Measurements from ENCODE around the gene UBA52. TPM values are rescaled to one million over a fixed set of nuclear protein-coding genes. Genes with fewer than 3 reads are reported as not detected.

Gene UBA52
- total and polyA plus RNA-seq, 2 of the 13 experiments (the other 11 are each of a cell fraction or from before 2014, with no cell fraction given): 959 to 1,782 TPM

DNA sequence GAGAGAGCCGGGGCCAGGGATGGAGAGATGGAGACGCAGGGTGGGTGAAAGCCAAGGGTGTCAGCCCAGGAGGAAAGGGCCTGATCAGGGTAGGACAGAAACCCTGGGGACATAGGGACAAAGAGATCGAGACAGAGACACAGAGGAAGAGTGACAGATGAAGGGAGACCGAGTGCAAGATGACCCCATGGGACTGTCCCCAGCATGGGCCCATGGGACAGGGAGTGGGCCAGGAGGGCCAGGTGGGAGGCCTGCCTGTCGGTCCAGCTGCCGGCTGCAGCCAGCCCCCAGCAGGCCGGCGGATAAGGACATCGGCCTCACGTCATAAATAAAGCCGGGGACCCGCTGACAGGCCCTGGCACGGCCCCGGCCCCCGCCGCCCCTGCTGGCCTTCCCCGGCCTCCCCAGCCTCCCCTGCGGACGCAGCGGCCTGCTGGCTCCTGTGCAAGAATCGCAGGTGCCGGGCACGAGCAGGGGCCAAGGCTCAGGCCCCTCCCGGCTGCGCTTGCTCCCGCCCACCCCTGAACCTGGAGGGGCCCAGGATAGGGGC, 23.2 kb downstream of the UBA52 start:
- no peaks in the 10 kb centered on the region for H3K79me2 ChIP-seq (ENCODE audit: insufficient read depth, low read length)
- in situ Hi-C loops (cut with HindIII; ENCODE audit: extremely low pct_ligation_motif_present, low pct_unique_long_range_greater_than_20kb) (loop anchor here (5.0 kb wide), 1 partner anchor 82 kb away; no protein-coding TSS in a partner anchor), intact Hi-C loops (cut with micrococcal nuclease; ENCODE audit: unreplicated experiment) (no loop called here)
- POLR2A ChIA-PET: interaction anchor here (0.8 kb wide), 1 partner anchor 303 kb away, joined by 3 read pairs; no protein-coding TSS in a partner anchor
- CTCF ChIA-PET (ENCODE audit: low intra/inter-chr PET ratio, low total read pairs): no interaction called here
- H3K9me3 ChIP-seq (ENCODE audit: low read length): no peaks in the 10 kb centered on the region
- no peak overlapping the region for H3K4me2 ChIP-seq (ENCODE audit: low read depth, low read length)
- no peak for TF ChIP-seq ZNF660 (CRISPR knock-in tag; IDR thresholded peaks at IDR 0.05; ENCODE audit: borderline replicate concordance, low read depth)
- peak in 1 of 2 experiments; percentile 4; a peak in 1 of 4 replicates for TF ChIP-seq POLR2A (IDR thresholded peaks at IDR 0.05; ENCODE audit: insufficient read depth in 1 of 2, low read depth in 2 of 2, low read length in 2 of 2)
- TF ChIP-seq JUND (CRISPR knock-in tag; IDR thresholded peaks at IDR 0.05): no peak
- TF ChIP-seq CENPT (CRISPR knock-in tag; IDR thresholded peaks at IDR 0.05; ENCODE audit: low read depth): no peak
- TF ChIP-seq ZZZ3 (CRISPR knock-in tag; IDR thresholded peaks at IDR 0.05; ENCODE audit: borderline replicate concordance): no peak
- no peak for TF ChIP-seq HIVEP1 (CRISPR knock-in tag; IDR thresholded peaks at IDR 0.05)
- TF ChIP-seq, protein P1, sequence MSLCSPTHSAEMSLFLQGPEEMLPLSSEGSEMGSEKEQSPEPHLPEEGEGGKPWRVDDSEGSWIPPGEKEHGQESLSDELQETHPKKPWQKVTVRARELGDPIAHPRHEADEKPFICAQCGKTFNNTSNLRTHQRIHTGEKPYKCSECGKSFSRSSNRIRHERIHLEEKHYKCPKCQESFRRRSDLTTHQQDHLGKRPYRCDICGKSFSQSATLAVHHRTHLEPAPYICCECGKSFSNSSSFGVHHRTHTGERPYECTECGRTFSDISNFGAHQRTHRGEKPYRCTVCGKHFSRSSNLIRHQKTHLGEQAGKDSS (CRISPR knock-in tag; IDR thresholded peaks at IDR 0.05; ENCODE audit: borderline replicate concordance, low read depth): no peak
- TF ChIP-seq KMT2A (CRISPR knock-in tag; IDR thresholded peaks at IDR 0.05): no peak
- no peak for TF ChIP-seq NR2F2 (IDR thresholded peaks at IDR 0.05; ENCODE audit: borderline replicate concordance, low read depth)
- TF ChIP-seq AGO2 (optimal IDR thresholded peaks at IDR 0.05; ENCODE audit: low read depth, low read length): peak; percentile 52
- no peak for TF ChIP-seq RBM22 (optimal IDR thresholded peaks at IDR 0.05; ENCODE audit: low read length)
- FAIRE-seq (no peak), DNase-seq (ENCODE audit: low spot score) (no peak), ATAC-seq (no peak)
- no peaks in the 10 kb centered on the region for H3K27me3 ChIP-seq (ENCODE audit: control insufficient read depth in 1 of 2, insufficient read depth in 2 of 2, low read length in 2 of 2)
- no peak overlapping the region for H2AFZ ChIP-seq (ENCODE audit: low read length)
- H3K27ac ChIP-seq (ENCODE audit: extremely low read length, insufficient read depth, low read length): no peak overlapping the region
- no peak overlapping the region for H3K4me3 ChIP-seq (replicated peaks in 1 of 3; ENCODE audit: insufficient read depth in 1 of 3, low read depth in 2 of 3, low read length in 3 of 3)
- no TSS peak for BruUV-seq (replicated peaks)
- 94% methylated on average over 5 of the region's 26 CpGs for WGBS (ENCODE audit: low lambda C conversion rate)
- peaks cover 7% of the 10 kb centered on the region for H3K4me1 ChIP-seq (ENCODE audit: insufficient read depth, low read length)
- 0 out of 2 replicates have a peak, but pooled peaks cover 2% of the 10 kb centered on the region for H4K20me1 ChIP-seq (ENCODE audit: insufficient read depth, low read length)
- no peak overlapping the region for H3K9ac ChIP-seq (ENCODE audit: insufficient read depth, low read depth, low read length)
- H3K36me3 ChIP-seq (replicated peaks in 1 of 2; ENCODE audit: control insufficient read depth in 1 of 2, insufficient read depth in 2 of 2, low read length in 2 of 2): peaks cover 14 to 44% of the 10 kb centered on the region in 2 experiments; a peak in 4 of 5 replicates
